Fibroblast of skin of back (primary cell): ENCODE data around the gene TSC2.
"Not testable (repeated sequence)": the region's sequence is repeated elsewhere in the genome, so short reads cannot be mapped to it uniquely, and the experiment has no call there.

ENCODE experiments used
- DNase-seq: peaks from one replicate; pipeline ENCODE4 v3.0.0-alpha.2; 2013

The TSC2 gene

GRCh38 chr16:2031081-2031577 lies 16.7 kb upstream of the TSC2 start:
- DNase-seq, result no peak

DNA sequence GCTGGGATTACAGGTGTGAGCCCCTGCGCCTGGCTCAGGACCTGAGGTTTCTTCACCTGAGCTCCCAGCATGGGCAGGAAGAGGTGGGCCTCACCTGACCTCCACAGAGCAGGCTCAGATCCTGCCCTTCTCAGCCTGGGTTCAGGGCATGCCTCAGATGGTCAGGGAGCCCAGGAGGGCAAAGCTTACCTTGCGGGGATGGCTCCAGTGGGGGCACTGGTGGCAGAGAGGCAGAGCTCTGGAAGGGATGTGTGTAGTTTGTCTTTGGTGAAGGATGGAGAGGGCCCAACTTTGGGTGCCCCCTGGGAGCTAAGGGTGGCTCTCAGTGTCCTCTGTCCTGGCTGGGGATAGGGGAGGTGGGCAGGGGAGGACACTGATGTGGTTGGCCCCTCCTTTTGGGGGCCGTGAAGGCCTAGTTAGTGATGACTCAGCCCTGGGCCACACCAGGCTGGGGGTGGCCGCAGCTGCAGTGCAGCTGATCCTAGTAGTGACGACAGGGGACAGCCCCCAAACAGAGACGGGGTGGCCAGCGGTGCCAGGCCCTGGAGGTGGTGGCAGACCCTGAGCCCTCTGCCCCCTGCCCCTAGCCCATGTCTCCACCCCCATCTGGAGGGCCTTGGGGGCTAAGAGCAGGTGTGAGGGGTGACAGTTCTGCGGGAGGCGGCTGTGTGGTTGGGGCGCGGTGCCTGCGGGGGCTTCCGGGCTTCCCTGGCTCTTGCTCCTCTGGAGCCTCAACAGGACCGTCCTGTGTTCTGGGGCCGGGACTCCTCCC lies 15.3 kb upstream of the TSC2 start:
- peak; percentile 60 for DNase-seq

GRCh38 chr16:2033057-2033908 lies 14.5 kb upstream of the TSC2 start:
- DNase-seq, result peak; percentile 78

DNA sequence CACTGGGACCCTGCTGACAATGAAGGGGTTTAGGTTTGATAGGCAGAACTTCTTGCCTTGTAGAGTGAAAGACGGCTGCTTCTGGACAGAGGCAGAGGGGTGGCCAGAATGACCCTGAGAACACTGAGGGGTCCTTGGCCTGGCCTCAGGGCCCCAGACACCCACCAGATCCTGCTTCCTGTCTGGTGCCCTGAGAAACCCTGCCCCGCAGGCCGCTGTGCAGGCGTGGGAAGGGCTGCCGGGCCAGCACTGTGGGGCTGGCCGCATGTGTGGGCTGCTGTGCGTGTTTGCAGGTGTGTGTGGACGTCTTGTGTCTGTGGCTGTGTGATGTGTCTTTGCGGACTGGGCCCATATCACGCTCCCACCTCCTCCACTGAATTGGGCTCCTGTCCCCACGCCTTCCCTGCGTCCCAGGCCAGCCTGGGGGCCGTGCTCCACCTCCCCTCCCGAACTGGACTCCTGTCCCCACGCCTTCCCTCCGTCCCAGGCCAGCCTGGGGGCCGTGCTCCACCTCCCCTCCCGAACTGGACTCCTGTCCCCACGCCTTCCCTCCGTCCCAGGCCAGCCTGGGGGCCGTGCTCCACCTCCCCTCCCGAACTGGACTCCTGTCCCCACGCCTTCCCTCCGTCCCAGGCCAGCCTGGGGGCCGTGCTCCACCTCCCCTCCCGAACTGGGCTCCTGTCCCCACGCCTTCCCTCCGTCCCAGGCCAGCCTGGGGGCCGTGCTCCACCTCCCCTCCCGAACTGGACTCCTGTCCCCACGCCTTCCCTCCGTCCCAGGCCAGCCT lies 13.7 kb upstream of the TSC2 start:
- not testable (repeated sequence) for DNase-seq

DNA sequence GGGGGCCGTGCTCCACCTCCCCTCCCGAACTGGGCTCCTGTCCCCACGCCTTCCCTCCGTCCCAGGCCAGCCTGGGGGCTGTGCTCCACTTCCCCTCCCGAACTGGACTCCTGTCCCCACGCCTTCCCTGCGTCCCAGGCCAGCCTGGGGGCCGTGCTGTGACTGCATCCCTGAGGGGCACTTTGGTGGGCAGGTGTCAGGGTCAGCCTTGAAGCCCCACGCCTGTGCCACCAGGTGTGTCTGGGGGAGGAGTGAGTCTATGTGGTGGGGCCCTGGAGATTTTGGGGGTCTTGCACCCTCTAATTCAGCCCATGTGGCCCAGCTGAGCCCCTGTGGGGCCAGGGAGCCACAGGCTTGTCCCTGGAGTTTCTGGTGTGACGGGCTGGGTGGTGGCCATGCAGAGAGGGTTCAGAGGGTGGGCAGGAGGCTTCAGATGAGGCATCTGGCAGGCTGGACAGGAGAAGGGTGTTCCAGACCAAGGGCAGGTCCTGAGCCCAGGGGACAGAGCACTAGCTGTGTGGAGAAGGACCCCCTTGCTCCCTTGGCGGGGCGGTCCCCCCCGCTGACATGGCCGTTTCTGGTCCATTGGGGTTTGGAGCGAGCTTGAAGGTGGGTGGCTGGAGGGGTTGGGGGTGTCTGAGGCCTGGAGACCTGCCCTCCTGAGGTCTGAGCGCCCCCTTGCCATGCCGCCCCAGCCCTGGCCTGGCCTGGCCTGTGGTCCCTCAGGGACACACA lies 12.9 kb upstream of the TSC2 start:
- no peak for DNase-seq

DNA sequence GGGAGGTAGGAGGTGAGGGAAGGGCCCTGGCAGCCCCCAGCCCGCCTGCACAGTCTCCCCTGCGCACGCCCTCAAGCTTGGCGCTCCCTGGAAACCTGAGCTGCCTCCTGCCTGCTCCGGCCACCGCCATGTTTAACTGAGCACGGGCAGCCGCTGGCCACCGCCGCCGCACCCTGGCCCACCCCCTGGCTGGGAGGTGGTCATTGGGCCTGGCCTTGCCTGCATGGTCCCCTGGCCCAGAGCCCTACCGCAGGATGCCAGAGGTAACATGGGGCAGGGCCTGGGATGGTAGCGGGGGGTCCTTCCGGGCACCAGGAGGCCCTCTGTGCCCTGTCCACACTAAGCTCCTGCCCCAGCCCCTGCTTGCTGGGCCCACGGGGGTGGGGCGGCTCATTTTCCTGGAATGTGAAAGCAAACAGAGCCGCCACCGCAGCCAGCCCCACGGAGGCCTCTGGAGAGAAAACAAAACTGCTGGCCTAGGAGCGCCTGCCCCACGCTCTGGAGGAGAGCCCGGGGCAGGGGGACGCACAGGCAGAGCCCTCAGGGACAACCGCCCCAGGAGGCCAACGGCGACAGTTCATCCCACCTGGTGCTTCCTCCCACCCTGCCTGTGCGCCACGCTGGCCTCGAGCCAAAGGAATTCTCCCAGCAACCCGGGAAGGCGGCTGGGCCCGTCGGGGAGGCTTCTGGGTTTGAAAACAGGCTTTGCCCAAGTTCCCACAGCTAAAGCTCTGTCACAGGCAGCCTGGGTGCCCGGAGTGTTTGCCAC lies 12.2 kb upstream of the TSC2 start:
- DNase-seq, result peak; percentile 95

- no peak for DNase-seq
Observed at GRCh38 chr16:2036200-2036966, 11.4 kb upstream of the TSC2 start.

- no peak for DNase-seq
Observed at GRCh38 chr16:2037115-2037514, 10.7 kb upstream of the TSC2 start.

DNA sequence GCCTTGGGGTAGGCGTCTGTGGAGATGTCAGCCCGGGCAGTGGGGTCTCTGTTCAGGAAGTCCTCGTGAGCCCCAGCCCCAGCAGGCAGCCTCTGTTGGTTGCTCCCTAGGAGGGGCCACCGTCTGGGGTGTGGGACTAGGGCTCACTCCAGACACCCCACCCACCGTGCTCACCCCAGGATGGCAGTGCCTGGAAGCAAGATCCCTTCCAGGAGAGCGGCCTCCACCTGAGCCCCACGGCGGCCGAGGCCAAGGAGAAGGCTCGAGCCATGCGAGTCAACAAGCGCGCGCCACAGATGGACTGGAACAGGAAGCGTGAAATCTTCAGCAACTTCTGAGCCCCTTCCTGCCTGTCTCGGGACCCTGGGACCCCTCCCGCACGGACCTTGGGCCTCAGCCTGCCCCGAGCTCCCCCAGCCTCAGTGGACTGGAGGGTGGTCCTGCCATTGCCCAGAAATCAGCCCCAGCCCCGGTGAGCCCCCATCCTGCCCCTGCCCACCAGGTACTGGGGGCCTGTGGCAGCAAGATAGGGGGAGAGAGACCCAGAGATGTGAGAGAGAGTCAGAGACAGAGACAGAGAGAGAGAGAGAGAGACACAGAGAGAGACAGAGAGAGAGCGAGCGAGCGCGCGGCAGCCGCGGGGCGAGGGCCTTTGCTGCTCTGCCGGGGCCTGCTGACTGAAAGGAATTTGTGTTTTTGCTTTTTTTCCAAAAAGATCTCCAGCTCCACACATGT lies 10.0 kb upstream of the TSC2 start:
- DNase-seq, result no peak

GRCh38 chr16:2038382-2039231 lies 9.2 kb upstream of the TSC2 start:
- no peak for DNase-seq

GRCh38 chr16:2039274-2040031 lies 8.3 kb upstream of the TSC2 start:
- peak; percentile 98 for DNase-seq

- DNase-seq, result no peak
Observed at GRCh38 chr16:2040041-2040786, 7.6 kb upstream of the TSC2 start.

DNA sequence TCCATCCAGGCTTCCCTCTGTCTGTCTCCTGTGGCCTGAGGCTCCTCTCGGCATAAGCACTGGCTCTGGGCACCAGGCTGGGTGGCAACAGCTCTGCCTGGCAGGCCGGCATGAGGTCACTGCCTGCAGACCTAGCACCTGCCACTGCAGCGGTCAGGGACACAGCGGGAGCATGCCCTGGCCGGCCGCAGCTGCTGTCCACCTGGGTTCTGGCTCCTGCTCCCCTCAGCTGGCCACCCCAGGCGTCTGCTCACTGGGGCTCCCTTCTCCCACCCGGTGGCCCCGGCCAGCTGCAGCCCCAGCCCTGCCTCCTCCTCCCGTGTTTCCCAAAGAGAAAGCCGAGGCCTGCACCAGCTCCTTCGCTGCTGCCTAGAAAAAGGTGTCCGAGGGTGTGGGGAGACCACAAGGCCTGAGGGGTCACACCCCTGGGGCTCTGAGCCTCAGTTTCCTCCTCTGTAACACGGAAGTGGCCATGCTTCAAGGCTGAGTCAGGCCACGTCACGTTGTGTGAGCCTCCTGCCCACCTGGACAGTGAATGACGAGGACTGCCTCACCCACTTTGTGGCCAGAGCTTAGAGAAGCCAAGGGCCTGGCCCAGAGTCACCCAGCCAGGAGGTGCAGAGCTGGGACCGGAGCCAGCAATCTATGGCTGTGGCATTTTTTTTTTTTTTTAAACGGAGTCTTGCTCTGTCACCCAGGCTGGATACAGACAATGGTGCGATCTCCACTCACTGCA lies 6.8 kb upstream of the TSC2 start:
- no peak for DNase-seq

- no peak for DNase-seq
Observed at GRCh38 chr16:2042171-2042985, 5.4 kb upstream of the TSC2 start.

DNA sequence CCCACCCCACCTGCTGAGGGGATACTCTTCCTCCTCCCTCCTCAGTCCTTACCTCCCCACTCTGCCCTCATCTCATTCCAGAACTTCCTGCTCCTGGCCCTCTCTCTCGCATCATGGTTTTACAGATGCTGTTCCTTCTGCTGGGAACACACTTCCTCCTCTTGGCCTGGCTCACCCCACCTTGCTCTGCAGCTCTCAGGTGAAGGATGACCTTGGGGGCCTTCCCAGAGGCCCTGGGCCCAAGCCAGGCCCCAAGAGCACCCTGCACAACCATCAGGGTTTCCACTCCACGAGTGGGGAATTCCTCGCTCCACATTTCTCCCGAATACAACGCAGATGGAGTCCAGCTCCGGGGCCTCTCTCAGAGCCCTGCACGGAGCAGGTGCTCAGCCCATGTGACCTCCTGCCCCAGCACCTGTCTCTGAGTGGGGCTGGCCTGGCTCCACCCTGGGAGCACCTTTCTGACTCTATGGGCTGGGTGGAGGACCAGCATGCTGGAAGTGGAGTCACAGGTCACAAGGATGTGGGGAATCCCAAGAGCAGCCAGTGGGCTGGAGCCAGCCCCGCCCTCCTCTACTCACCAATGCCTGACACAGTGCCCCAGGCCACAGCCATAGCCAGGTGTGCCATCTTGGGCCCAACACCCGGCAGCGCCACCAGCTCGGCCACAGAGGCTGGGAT lies 4.7 kb upstream of the TSC2 start:
- no peak for DNase-seq
